Measurements from ENCODE around the gene PRSS57.

GRCh38 chr19:644363-644762, 50.9 kb downstream of the PRSS57 start:
- TF ChIP-seq CTCF (IDR thresholded peaks at IDR 0.05) (no peak), EP300 (IDR thresholded peaks at IDR 0.05) (no peak)
